Fibroblast of skin of scalp (primary cell): ENCODE results near the gene SOCS1.

Experiments
- DNase-seq: peaks from one replicate; pipeline ENCODE4 v3.0.0-alpha.2; 2013

The SOCS1 gene

DNA sequence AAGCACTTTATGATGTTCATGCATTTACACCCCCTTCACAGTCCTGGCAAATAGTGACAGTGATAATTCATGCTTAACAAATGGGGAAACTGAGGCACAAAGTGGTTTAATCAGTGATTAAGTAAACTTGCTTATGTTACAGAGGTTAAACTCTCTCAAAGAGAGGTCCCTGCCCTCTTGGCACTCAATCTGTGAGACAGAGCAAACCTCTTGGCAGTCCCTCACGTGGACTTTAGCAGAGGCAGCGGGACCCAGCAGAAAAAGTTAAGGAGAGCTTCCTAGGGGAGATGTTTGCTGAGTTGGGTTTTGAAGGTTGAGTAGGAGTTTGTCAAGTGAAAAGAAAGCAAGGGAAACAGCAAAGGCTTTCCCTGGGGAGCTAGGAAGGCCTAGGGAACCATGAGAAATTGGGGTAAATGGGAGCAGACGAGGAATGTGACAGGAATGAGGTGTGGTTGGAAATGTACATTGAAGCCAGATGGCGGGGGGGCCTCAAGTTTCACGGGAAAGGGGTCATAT lies 10.7 kb downstream of the SOCS1 start:
- DNase-seq: no peak

DNA sequence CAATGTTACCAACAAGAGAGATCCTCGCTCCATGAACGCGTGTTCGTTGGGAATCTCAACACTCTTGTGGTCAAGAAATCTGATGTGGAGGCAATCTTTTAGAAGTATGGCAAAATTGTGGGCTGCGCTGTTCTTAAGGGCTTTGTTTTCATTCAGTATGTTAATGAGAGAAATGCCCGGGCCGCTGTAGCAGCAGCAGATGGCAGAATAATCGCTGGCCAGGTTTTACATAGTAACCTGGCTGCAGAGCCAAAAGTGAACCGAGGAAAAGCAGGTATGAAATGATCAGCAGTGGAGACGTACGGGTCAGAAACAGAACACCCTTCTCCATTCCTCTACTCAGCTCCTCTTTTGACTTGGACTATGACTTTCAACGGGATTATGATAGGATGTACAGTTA lies 13.3 kb downstream of the SOCS1 start:
- no peak for DNase-seq

DNA sequence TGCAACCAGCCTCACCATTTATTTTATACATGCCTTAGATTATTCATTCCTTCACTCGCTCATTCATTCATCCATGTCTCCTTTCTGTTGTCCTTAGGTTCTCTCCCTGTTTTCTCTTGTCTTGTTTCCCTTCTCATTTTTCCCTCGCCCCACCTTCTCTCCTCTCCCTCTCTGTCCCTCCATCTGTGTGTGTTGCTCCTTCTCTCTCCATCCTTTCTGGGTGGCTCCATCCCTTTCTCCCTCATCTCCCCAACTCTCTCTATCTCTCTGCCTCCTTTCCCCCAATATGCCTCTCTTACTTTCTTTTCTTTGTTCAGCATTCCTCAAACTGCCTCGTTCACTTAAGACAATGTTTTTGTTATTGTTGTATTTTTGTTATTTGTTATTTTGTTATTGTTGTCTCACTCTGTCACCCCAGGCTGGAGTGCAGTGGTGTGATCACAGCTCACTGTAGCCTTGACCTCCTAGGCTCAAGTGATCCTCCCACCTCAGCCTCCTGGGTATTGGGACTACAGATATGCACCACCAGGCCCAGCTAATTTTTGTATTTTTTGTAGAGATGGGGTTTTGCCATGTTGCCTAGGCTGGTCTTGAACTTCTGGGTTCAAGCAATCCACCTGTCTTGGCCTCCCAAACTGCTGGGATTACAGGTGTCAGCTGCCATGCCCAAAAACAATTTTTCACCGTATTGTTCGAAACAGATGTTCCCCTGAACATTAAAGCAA lies 14.4 kb downstream of the SOCS1 start:
- DNase-seq: no peak

DNA sequence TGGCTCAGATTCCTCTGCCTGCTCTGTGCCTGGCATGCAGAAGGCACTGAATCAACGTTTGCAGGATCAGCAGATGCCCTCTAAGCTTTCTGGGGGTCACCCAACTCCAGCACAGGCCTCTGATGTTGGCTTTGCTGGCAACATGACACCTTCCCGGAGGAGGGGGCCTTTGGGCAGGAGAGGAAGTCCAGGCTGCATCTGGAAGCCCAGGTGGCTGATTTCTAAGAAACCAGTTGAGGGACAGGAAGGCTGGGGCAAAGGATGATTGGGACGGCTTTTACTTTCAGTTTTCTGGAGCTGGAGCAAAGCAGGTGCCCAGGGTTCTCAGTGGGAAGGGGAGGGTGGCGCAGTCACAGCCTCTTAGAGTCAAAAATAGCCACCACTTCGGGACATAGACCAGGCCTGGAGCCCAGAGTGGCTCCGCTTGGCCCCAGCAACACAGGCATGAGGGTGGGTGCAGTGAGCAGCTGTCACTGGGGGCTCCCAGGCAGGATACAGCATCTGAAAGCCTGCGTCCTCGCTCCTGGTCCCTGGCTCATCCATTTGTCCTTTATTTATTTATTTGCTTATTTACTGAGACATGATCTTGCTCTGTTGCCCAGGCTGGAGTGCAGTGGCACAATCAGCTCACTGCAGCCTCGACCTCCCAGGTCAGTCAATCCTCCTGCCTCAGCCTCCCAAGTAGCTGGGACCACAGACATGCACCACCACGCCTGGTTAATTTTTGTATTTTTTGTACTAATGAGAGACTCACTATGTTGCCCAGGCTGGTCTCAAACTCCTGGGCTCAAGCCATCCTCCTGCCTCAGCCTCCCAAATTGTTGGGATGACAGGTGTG lies 15.1 kb downstream of the SOCS1 start:
- DNase-seq: no peak

DNA sequence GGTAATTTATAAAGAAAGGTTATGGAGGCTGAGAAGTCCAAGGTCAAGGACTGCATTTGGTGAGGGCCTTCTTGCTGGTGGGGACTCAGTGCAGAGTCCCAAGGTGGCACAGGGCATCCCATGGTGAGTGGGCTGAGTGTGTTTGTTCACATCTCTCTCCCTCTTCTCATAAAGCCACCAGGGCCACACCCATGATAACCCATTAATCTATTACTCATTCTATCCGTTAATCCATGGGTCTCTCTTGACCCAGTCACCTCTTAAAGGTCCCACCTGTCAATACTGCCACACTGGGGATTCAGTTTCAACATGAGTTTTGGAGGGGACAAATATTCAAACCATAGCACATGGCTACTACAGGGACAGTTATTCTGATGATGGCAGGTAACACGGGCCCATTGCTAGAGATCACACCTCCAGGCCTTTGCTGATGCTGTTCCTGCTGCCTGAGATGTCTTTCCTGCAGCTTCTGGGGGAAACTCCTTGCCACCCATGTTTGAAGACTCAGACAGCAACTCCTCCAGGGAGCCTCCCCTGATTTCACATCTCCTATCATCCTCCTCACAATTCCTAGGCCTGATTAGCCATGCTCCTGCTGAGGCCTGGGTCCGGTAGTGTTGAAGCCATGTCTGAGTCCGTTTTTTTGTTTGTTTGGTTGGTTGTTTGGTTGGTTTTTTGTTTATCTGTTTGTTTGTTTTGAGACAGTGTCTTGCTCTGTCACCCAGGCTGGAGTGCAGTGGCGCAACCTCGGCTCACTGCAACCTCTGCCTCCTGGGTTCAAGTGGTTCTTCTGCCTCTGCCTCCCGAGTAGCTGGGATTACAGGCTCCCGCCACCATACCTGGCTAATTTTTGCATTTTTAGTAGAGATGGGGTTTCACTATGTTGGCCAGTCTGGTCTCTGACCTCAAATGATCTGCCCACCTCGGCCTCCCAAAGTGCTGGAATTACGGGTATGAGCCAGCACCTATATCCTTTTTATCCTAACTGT lies 16.1 kb downstream of the SOCS1 start:
- no peak for DNase-seq

DNA sequence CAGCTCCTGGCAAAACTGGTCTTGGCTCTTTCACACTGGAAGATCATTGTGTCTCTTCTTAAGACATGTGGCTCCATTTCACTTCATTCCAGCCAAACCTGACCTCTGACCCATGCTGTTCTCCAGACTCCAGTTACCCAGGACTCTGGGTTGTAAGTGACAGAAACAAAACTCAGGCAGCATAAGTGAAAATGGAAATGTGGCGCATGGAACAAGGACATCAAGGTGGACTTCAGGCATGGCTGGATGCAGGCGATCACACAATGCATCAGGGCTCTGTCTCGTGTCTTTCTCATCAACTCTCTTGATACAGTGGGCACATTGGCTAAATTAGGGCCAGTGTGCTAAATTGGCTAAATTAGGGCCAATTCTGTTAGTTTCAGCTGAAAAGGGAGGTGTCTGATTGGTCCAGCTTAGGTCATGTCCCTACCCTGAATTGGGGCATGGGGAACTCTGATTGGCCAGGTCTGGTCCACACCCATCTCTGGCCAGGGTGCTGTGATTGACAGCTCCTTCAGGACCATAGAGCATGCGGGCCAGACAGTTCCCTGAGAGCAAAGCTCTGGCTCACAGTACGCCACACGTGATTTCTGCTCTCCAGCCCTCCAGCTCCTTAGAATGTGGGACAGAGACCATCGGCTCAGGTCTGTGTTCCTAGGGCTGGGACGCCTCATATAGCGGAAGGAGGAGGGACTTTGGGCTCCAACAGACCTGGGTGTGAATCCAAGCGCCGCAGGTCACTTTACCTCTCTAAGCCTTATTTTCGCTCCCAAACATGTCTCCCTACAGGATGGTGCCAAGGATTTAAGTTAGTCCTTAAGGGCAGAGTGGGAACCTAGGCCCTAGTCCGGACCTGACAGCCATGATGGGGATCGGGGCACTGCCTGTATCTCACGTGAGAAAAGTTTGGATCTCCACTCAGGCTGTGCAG lies 17.5 kb downstream of the SOCS1 start:
- DNase-seq: no peak

DNA sequence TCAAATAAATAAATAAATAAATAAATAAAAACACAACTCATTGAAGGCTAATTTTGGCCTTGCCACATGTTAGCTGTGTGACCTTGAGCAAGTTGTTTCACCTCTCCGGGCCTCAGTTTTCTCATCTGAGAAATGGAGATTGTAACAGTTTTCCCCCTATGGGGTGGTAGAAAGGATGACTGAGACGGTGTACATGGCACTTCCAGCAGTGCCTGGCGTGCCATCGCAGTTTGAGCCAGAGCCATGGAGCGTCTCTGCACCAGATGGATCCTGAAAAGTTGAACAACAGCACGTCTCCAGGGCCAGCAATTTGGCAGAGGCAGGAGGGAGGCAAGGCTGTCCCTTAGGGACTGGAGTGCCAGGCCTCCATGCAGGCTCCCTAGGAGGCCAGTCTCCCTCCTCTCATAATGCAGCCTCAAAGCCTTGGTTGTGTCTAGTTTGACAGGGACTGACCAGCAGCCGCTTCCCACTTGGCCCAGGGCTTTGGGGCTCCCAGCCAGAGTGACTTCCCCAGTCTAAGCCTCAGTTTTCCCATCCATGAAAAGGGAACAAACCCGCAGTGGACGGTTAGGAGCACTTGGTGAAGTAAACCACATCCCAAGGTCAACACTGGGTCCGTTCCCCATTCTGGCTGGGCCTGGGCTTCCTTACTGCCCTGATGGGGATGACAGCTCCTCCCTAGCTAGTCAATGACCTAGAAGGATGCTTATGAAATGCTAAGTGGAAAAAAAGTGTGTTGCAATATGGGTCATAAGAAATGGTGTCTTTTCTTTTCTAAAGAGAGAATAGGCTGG lies 19.3 kb downstream of the SOCS1 start:
- no peak for DNase-seq

DNA sequence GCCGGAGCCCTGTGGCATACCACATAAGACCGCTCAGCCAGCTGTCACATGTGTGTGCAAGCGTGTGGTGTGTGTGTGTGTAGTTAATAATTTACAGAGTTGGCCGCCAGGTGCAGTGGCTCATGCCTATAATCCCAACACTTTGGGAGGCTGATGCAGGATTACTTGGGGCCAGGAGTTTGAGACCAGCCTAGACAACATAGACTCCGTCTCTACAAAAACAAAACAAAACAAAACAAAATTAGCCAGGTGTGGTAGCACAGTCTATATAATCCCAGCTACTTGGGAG lies 20.4 kb downstream of the SOCS1 start:
- DNase-seq: no peak

DNA sequence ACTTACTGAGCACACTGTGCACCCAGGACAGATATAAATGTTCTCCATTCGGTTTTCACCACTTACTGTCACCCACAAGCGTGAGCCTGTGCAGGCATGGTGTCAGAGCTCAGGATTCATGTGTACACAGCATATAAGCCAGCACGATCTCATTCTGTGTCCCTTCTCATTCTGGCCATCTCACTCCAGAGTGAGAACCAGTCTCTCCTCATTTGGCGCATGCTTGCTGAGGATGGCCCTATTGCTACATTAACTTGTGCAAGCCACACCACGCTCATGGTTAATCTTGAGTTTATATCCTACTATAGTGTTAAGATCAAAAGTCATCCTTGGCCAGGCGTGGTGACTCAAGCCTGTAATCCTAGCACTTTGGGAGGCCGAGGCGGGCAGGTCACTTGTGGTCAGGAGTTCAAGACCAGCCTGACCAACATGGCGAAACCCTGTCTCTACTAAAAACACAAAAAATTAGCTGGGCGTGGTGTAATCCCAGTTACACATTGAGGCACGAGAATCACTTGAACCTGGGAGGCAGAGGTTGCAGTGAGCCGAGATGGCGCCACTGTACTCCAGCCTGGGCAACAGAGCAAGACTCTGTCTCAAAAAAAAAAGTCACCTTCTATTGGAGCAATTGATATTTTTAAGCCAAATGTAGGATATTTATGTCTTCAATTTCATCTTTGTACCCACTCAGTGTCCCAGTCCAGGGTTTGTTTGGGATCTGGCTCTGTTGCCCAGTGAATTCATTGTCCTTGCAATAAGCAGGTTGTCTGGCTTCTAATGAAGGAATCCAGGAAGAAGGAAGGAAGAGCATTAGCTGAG lies 20.9 kb downstream of the SOCS1 start:
- no peak for DNase-seq

DNA sequence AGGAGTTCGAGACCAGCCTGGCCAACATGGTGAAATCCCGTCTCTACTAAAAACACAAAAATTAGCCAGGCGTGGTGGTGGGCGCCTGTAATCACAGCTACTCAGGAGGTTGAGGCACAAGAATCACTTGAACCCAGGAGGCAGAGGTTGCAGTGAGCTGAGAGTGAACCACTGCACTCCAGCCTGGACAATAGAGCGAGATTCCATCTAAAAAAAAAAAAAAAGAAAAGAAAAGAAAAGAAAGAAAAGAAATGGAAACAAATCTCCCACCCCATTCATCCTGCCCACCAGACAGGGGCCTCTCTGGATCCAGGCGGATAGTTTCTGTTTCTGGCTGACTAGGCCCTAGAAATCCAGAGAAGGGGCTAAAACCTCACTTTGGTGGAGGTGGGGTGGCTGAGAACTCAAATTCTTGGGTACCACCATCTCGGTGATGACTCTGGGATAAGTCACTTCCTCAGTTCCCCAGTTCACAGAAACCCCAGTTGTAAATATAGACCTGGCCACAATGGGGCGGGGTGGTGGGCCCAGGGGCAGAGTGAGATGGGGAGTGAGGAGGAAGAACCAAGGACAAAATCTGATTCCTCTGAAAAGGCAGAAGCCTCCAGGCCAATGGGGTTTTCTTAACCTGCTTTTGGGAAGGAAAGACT lies 22.2 kb downstream of the SOCS1 start:
- no peak for DNase-seq

DNA sequence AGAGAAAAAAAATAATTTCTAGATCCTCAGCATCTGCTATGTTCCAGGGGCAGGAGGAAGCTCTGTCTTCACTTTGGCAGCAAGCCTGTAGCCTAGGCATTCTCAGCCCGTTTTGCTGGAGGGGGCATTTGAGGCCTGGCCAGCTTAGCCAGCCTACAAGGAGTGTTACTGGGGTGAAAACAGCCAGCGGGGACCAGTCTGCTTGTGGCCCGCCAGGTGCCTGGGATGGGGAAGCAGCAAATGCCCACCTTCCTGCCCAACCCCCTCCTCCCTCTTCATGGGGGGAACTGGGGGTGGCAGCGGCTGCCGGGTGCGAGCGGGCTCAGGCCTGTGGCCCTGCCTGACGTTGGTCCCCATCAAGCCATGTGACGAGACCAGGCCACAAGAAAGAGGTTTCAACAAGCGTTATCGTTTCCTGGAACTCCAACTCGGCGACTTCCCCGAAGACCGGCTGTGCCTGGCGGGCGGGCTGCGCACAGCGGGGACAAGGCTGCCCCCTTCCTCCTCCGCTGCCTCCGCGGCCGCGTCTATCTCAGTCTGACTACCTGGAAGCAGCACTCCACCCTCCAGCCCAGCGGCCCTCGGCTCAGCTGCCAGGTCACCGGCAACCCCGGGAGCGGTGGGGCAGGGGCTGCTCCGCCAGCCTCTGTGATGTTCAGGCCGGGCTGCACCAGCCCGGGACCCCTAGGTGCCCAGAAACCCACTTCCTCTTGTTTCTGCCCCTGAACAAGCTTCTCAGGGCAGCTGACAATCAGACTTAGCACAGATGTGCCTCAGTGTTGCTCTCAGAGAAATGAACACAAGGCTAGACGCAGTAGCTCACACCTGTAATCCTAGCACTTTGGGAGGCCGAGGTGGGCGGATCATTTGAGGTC lies 22.9 kb downstream of the SOCS1 start:
- no peak for DNase-seq

DNA sequence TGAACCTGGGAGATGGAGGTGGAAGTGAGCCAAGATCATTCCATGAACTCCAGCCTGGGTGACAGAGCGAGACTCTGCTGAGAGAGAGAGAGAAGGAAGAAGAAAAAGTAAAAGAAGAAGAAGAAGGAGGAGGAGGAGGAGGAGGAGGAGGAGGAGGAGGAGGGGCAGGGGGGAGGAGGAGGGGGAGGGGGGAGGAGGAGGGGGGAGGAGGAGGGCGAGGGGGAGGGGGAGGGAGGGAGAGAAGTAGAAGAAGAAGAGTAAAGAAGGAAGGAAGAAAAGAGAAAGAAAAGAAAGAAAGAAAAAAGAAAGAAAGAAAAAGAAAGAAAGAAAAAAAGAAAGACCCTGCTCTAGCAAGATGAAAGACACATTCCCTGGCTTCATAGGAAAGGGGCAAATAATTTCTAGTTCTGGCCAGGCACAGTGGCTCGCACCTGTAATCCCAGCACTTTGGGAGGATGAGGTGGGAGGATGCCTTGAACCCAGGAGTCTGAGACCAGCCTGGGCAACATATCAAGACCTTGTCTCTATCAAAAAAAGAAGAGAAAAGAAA lies 23.6 kb downstream of the SOCS1 start:
- DNase-seq: no peak

DNA sequence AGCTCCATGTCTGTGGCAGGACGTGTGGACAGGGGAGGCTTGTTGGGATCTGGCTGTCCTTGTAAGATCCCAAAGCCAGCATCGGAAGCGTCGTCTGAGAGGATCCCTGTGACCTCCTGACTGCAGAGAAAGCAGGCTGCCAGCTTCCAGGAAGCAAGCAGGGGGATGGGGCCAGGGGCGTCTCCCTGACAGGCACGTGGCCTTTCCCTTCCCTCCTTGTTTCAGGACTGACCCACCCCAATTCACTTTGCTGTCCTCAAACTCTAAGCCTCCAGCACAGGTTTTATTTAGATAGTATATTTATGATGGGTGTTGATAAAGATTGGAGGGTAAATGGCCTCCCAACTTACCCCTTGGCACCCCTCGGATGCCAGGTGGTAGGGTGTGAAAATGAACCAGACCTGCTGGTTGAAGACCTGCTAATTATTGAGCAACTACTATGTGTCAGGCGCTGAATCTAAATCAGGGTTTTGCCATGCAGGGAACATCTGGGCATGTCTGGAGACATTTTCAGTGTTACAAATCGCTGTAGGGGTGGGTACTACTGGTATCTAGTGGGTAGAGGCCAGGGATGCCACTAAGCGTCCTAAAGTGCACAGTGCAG lies 24.5 kb downstream of the SOCS1 start:
- no peak for DNase-seq

DNA sequence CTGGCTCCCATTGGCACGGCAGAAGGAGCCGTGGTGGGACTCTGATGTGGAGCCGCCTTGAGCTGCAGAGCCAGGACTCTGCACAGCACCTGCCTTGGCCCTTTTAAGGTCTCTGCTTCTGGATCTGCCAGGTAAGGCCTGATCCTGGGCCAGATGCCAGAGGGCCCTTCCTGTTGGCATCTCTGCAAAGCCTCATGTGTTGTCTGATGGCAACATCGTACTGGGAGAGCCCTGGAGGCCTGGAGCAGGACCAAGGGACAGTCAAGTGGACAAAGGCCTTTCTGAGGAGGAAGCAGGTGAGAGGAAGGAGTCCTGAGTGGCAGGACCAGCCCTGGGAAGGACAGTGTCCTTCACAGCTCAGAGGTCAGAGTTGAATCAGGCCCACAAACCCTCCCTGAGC lies 26.1 kb downstream of the SOCS1 start:
- DNase-seq: no peak

DNA sequence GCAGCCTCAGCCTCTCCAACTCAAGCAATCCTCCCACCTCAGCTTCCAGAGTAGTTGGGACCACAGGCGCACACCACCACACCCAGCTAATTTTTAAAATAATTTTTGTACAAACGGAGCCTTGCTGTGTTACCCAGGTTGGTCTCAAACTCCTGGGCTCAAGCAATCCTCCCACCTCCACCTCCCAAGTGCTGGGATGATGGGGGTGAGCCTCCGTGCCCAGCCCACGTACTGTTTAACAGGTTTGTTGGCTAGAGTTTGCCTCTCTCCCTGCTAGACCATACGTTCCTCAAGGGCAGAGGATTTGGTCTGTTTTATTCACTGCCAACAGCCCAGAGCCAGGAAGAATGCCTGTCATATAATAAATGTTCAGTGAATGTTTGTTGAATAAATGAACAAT lies 26.6 kb downstream of the SOCS1 start:
- no peak for DNase-seq

DNA sequence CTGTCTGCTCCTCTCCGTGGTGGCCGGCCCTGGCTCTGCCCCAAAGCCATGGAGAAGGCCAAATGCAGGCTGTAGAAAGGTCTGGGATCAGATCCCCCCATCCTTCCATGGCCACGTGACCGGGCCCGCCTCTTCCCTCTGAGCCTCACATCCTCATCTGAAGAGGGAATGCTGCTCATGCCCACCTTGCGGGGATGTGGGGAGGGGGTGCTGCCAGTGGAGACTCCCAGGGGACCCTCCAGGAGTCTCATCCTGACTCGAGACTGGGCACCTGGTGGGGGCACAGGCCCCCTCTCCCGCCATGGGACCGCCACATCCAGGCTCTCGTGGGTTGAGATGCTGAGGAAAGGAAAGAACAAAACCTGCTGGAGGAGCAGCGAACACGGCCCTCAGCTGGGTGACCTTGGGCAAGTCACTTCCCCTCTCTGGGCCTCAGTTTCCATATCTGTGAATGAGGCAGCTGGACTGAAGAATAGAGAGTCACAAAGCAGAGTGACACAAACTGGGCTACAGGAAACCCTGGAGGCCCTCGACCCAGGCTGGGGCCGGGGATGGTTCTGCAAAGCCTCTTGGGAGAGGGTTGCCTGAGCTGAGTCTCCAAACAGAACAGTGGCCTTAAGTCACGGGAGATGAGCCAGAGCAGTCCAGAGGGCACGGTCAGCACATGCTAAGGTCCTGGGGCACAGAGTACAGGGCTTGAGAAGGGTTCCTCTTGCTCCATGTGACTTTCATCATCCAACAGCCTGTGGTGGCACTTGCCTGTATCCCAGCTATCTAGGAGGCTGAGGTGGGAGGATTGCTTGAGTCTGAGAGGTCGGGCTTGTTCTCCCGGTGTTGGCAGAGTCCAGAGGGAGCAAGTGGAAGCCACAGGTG lies 30.1 kb downstream of the SOCS1 start:
- DNase-seq: no peak
